ENCODE data around the gene CXorf58.
"Not testable (repeated sequence)": the region's sequence is repeated elsewhere in the genome, so short reads cannot be mapped to it uniquely, and the experiment has no call there.

The CXorf58 gene

GRCh38 chrX:23952984-23953907 lies 45.4 kb downstream of the CXorf58 start:
- peak; percentile 65 for DNase-seq (ENCODE audit: low spot score)

GRCh38 chrX:23953908-23954269 lies 46.1 kb downstream of the CXorf58 start:
- DNase-seq (ENCODE audit: low spot score), result no peak

GRCh38 chrX:23954396-23954795 lies 46.6 kb downstream of the CXorf58 start:
- DNase-seq (ENCODE audit: low spot score), result no peak

- no peak for DNase-seq (ENCODE audit: low spot score)
Observed at GRCh38 chrX:23959781-23960180, 52.0 kb downstream of the CXorf58 start.

GRCh38 chrX:23964191-23964590 lies 56.4 kb downstream of the CXorf58 start:
- no peak for DNase-seq (ENCODE audit: low spot score)

- DNase-seq (ENCODE audit: low spot score), result not testable (repeated sequence)
Observed at GRCh38 chrX:23965630-23966029, 57.8 kb downstream of the CXorf58 start.

- no peak for DNase-seq (ENCODE audit: low spot score)
Observed at GRCh38 chrX:23978491-23978890, 70.7 kb downstream of the CXorf58 start.

GRCh38 chrX:23980011-23980441 lies 72.2 kb downstream of the CXorf58 start:
- no peak for DNase-seq (ENCODE audit: low spot score)

GRCh38 chrX:23981222-23981621 lies 73.4 kb downstream of the CXorf58 start:
- no peak for DNase-seq (ENCODE audit: low spot score)

GRCh38 chrX:23981711-23982110 lies 73.9 kb downstream of the CXorf58 start:
- DNase-seq (ENCODE audit: low spot score), result no peak

- no peak for DNase-seq (ENCODE audit: low spot score)
Observed at GRCh38 chrX:23982891-23983290, 75.1 kb downstream of the CXorf58 start.
